ENCODE data around the gene SPSB1.

The SPSB1 gene

GRCh38 chr1:9292361-9293240 lies at the start of gene SPSB1:
SPSB1 (plus strand) TSS chr1:9292894; CDS start chr1:9355892, 62,998 bp downstream.
- DNase-seq: peak; percentile 7 to 39

DNA sequence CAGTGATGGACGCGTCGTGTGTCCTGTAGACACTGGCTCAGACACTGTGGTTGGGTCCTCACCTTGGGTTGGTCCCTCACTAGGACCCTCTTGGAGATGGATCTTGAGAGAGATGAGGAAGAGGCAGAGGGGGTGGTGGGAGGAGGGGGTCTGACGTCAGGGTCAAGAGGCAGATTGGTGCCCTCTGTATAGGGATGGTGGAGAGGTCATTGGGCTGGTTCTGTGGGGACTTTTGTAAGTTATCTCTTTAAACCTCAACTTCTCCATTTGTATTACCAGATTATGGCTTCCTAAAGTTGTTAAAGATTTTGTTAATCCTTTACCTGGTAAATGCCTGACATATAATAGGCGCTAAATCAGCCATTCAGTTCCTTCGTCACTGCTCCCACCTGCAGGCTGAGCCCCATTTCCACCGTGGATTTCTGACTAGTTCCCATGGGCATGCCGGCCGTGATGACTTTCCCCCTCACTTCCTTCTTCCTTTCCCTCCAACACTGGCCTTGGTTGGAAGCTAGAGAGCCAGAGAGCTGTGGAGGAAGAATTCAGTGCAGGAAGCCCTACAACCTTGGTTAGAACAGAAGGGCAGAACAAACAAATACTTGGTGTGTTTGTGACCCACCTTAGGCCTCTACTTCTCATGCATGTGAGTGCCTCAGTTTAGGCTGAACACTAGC lies 49.5 kb upstream of the SPSB1 start:
- DNase-seq: no peak

GRCh38 chr1:9244501-9245229 lies 48.0 kb upstream of the SPSB1 start:
- DNase-seq: peak; percentile 45 to 66

DNA sequence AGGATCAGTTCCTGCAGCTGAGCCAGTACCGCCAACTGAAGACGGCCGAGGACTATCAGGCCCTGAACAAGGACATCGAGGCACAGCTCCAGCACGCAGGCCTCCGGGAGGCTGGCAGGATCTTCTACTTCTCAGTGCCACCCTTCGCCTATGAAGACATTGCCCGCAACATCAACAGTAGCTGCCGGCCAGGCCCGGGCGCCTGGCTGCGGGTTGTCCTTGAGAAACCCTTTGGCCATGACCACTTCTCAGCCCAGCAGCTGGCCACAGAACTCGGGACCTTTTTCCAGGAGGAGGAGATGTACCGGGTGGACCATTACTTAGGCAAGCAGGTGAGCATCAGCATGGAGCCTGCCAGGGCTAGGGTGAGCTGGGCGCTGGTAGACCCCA lies 47.5 kb upstream of the SPSB1 start:
- no peak for DNase-seq

DNA sequence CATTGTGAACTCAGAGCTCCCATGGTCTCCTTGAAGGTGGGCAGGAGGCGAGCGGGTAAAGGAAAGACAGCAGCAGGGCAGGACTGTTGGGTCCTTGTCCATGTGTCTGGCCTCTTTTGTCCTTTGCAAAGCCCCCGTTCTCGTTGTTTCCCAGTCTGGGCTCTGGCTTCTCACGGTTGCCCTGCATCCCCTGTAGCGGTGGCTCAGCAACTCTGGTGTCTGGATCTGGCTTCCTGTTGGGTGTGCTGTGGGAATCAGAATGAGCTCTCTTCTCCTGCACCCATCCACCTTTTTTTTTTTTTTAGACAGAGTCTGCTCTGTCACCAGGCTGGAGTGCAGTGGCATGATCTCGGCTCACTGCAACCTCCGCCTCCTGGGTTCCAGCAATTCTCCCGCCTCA lies 47.0 kb upstream of the SPSB1 start:
- DNase-seq: no peak

DNA sequence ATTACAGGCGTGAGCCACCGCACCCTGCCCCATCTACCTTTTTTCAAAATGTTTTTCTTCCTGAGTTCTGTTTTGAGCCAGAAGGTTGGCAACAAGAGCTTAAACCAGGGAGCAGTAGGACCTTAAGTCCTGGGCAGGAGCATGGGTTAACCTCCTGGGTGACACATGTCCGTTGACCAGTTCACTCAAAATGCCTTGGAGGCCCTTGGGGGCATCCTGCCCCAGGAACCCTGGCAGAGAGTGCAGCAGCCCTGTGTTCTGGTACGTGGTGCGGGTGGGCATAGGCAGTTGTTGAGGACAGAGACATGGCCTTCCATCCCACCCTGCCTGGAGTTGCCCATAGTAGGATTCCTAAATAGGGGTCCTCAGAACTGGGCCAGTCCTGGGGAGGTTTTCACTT lies 46.5 kb upstream of the SPSB1 start:
- DNase-seq: no peak

DNA sequence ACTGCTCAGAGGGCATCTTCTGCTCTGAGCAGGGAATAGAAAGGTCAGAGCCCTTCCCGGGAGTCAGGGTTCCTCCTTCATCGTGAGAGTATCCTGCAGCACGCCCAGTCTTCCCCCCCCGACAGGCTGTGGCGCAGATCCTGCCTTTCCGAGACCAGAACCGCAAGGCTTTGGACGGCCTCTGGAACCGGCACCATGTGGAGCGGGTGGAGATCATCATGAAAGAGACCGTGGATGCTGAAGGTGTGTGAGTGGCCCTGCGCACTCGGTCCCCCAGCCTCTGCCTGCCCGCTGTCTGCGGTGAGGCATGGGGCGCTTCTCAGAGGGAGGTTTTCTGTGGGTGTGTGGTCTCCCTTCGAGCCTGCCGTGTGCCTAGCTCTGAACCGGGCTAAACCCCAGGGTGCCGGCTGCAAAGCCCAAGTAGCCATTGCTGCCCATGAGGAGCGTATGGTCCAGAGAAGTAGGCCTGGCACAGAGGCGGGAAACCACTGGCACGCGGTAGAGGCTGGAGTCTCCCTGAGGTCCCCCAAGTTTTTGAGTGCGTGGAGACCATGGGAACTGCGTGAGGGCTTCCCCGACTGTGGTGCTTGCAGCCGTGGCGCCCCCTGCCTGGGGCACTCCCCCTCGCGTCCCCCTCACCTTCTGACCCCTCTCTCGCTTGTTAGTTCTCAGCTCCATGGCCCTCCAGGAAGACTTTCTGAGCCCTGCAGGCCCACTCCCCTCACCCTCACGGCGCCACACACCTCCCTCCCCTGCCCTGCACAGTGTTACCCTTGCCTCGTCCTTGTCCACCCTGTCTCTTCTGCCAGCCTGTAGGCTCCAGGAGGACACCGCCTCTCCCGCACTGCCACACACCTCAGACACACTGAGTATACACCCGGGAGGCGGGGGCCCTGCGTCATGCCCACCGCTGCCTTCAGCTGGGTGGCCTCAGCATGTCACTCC lies 45.6 kb upstream of the SPSB1 start:
- no peak for DNase-seq

- DNase-seq: no peak
These were observed 44.8 kb upstream of the SPSB1 start for GRCh38 chr1:9247894-9248293.

DNA sequence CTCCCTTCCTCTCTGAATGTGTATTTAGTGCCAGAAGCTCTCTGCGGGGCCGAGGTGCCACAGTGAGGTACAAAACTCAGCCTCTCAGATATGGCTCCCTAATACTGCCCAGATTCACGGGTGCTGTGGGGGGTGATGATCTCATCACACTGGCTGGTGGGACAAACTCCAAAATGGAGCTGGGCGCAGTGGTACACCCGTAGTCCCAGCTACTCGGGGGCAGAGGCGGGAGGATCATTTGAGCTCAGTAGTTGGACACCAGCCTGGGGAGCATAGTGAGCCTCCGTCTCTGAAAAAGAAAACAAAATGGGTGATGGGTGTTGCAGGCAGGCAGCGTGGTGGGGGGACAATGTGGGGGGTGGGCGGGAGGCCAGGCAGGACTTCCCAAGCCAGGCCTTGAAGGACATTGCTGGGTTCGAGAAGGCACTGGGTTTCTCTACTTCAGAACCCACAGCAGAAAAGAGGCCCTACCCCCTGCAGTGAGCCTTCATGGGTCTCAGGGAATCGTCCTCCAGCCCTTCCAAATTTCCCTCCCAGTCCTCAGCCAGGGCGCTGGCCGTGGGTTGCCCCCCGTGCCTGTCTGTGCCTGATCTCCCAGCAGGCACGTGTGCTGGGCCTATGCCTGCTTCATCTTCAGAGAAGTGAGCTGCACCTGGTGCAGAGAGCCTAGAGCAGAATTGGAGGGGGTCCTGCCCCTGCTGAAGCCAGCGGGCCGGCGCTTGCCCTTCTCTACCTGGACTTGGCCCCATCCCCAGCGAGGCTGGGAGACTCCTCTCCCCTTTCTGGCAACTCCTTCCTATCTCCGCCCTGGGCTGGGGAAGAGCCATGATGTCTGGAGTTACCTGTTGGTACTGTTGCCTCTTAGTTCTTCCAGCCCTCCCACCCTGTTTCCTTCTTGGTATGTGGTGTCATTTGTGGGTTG lies 44.1 kb upstream of the SPSB1 start:
- no peak for DNase-seq

- DNase-seq: no peak
These were observed 43.5 kb upstream of the SPSB1 start for GRCh38 chr1:9249263-9249533.

DNA sequence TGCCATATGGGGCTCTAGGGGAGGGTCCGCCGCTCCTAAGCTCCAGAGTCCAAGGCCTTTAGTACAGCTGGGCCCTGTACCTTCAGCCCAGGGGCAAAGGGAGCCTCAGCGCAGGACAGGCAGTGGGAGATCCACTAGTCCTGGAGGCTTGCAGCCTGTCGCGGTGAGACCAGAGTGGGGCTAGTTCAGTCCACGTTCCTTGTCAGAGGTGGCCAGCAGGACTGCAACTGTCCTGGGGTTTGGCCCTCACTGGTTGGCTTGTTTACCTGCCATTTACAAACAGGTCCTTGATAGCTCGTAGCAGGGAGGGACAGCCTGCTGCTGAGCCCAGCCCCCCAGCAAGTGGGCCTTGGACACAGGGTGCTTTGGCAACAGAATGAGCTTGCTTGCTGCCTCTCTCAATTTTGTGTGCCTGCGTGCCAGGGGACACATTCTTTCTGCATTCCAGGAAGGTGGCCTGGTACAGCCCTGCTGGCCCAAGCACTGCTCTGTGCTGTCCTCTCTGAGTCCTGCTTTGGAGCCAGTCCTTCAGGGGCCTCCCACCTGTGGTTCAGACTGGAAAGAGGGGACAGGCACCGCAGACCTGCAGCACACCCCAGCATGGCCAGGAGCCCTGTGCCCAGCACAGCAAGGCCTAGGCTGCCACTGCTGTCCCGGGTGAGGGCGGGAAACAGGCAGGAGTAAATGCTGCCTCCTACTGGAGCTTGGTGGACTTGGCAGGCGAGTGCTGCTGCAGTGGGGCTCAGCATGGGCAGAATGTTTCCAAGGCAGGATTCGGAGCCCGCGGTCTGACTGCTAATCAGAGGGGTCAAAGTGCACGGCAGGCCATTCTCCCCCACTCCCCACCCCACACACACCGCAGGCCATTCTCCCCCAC lies 42.9 kb upstream of the SPSB1 start:
- peak; percentile 7 to 38 for DNase-seq

DNA sequence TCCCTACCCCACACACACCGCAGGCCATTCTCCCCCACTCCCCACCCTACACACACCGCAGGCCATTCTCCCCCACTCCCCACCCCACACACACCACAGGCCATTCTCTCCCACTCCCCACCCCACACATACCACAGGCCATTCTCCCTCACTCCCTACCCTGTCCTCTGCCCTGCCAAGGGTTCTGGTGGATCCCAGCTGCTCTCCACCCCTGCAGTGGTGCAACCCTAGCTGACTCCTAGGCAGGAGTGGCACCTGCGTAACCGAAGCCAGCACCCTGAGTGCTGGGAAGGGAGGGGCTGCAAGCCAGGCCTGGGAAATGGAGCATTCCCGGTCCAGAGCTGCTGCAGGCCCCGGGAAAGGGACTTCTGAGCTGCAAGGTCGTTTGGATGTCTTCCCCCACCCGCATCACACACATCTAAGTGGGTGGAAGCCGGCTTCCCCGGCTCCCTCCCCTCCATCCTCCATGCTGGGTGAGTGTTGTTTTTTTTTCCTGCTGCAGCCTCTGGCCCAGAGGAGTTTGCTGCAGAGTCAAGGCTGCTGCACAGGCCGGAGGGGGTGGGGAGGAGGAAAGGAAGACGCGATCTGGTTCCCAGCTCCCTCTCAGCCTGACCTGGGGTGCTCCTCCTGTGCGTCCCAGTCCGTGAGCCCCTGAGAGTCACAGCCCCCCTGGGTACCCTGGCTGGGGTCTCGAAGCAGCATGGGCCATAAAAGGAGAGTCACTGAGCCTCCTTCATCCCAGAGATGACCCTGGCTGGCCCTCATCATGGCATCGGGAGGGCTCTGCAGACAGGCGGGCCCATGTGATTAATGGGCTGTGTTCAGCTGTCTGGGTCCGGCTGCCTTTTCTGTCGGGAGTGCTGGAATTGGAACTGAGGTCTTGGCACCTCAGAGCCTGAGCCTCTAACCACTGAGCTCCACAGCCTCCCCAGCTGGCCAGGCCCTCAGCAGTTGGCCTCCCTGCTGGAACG lies 42.0 kb upstream of the SPSB1 start:
- DNase-seq: no peak

GRCh38 chr1:9251501-9251900 lies 41.2 kb upstream of the SPSB1 start:
- DNase-seq: no peak

DNA sequence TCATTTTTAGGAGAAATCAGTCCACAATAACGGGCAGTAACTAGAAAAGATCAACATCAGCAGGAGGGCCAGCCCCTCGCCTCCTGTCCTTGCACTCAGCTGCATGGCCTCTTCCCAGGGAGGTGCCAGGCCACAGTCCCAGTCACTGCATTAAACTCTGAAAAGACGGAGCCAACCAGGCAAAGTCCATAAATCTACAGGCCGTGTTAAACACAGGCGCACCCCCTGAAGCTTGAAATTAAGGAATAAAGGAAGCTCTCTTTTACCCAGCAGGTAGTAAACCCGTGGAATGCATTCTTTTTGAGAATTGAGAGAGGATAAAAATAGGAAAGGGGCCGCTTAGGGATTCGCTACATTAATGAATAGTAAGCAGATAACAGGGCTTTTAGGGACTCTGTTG lies 39.7 kb upstream of the SPSB1 start:
- no peak for DNase-seq

GRCh38 chr1:9253453-9254105 lies 39.1 kb upstream of the SPSB1 start:
- no peak for DNase-seq

GRCh38 chr1:9256332-9256731 lies 36.4 kb upstream of the SPSB1 start:
- DNase-seq: no peak

GRCh38 chr1:9257851-9258250 lies 34.8 kb upstream of the SPSB1 start:
- DNase-seq: no peak

DNA sequence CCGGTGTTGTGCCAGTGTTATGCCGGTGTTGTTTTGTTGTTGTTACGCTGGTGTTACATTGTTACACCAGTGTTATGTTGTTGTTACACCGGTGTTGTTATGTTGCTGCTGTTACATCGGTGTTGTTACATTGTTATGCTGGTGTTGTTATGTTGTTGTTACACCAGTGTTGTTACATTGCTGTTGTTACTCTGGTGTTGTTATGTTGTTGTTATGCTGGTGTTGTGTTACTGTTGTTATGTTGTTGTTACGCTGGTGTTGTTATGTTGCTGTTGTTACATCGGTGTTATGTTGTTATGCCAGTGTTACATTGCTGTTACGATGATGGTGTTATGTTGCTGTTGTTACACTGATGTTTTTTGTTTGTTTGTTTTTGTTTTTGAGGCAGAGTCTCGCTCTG lies 34.1 kb upstream of the SPSB1 start:
- no peak for DNase-seq

Measured in Kasumi-1 (cell line).